ENCODE measurements around the gene SETMAR. TPM values are rescaled to one million over a fixed set of nuclear protein-coding genes. Genes with fewer than 3 reads are reported as not detected.

SETMAR gene
- total RNA-seq, 1 donor from 2014 or later: 14.6 TPM

DNA sequence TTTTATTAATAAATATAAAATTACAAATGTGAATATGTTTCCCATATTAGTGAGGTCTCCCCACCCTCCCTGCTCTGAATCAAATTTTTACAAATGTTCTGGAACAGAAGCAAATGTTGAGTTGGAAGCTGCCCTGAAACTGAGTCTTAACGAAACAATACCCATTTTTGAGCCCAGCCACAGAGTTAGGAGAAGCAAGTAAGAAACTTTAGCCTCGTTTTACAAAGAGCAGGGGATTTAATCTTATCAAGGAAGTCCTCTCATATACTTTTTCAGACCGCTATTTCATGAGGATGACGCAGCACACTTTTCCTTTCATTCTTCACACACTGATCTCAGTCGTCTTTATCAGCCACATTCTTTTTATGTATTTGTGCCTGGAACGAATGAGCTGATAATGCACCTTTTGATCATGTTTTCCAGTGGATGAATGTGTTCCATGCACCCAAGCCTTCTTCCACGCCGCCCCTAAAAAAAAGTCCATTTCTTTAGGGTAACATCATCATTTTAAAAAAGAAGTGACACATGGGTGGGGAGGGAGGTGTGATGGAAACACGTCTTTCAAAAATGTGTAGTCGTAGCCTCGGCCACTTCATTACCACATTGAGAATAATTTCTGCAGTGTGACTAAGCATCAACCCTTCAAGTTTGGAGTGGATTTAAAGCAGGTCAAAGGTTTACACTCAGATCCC lies 48.1 kb downstream of the SETMAR start:
- peaks cover 3% of the 10 kb centered on the region for H3K27me3 Mint-ChIP-seq (ENCODE audit: unreplicated experiment)
- no peaks in the 10 kb centered on the region for H3K9me3 Mint-ChIP-seq (ENCODE audit: unreplicated experiment)
- no peak overlapping the region for H3K27ac Mint-ChIP-seq (ENCODE audit: unreplicated experiment)
- H3K4me1 Mint-ChIP-seq (ENCODE audit: unreplicated experiment): peaks cover 3% of the 10 kb centered on the region
- no peak overlapping the region for H3K4me3 Mint-ChIP-seq (ENCODE audit: unreplicated experiment)
- no peaks in the 10 kb centered on the region for H3K36me3 Mint-ChIP-seq (ENCODE audit: unreplicated experiment)
- TF ChIP-seq, protein P1, sequence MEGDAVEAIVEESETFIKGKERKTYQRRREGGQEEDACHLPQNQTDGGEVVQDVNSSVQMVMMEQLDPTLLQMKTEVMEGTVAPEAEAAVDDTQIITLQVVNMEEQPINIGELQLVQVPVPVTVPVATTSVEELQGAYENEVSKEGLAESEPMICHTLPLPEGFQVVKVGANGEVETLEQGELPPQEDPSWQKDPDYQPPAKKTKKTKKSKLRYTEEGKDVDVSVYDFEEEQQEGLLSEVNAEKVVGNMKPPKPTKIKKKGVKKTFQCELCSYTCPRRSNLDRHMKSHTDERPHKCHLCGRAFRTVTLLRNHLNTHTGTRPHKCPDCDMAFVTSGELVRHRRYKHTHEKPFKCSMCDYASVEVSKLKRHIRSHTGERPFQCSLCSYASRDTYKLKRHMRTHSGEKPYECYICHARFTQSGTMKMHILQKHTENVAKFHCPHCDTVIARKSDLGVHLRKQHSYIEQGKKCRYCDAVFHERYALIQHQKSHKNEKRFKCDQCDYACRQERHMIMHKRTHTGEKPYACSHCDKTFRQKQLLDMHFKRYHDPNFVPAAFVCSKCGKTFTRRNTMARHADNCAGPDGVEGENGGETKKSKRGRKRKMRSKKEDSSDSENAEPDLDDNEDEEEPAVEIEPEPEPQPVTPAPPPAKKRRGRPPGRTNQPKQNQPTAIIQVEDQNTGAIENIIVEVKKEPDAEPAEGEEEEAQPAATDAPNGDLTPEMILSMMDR (IDR thresholded peaks at IDR 0.05): no peak
- no peak for DNase-seq (ENCODE audit: extremely low spot score, unreplicated experiment)

DNA sequence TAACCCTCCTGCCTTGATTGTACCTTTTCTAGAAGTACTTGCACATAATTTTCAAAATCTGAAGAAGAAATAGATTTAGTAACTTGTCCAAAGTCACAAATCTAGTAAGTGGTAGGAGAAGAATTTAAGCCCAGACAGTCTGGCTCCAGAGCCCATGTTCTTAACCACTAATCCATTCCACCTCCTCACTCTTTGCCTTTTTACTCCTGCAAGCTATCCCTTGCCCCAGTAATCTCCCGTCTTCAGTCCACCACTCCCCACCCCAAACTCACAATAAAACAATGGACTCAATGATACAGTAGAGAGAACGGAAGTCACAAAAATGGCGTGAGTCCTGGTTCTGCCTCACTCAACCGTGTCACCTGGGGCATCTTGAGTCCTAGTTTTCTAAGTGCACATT lies 48.7 kb downstream of the SETMAR start:
- no peaks in the 10 kb centered on the region for H3K9me3 Mint-ChIP-seq (ENCODE audit: unreplicated experiment)
- no peak overlapping the region for H3K4me3 Mint-ChIP-seq (ENCODE audit: unreplicated experiment)
- no peaks in the 10 kb centered on the region for H3K27me3 Mint-ChIP-seq (ENCODE audit: unreplicated experiment)
- H3K4me1 Mint-ChIP-seq (ENCODE audit: unreplicated experiment): peaks cover 3% of the 10 kb centered on the region
- no peak for DNase-seq (ENCODE audit: extremely low spot score, unreplicated experiment)
- TF ChIP-seq, protein P1 (IDR thresholded peaks at IDR 0.05): no peak
- no peaks in the 10 kb centered on the region for H3K36me3 Mint-ChIP-seq (ENCODE audit: unreplicated experiment)
- H3K27ac Mint-ChIP-seq (ENCODE audit: unreplicated experiment): no peak overlapping the region

DNA sequence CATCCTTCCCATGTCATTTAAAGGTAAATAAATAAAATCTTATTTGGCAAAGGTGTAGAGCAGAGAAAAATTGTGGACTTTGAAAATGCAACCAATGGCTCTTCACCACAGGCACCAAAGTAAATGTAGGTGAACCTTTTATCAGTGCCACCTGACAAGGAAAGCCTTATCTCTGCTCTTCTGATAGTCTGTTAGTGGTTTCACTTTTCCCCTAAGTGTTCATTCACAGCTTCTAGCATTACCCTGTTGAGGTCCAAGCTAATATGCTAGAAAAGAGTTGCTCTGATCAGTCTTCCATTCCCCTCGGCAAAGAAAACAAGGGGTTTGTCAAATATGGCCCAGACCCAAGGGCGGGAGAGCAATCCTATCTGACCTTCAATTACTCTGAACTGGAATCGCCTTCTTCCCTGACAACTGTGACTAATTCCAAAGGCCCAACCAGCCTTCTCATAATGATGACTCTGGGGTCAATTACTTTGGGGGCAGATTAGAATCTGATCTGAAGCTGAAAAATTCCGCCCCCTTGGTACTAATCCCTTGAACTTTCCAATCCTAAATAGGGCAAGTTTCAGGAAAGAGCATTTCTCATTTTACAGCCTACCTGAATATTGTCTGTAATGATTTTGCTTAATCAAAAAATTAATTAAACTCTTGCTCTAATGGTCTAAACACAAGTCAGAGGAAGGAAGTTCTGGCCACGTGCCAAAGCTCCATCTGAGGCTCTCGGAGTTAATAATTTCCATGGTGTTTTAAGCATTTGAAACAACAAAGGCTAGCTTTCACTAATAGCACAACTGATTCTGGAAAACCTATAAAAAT lies 52.4 kb downstream of the SETMAR start:
- Mint-ChIP-seq H3K27ac (ENCODE audit: unreplicated experiment) (no peak overlapping the region), H3K27me3 (ENCODE audit: unreplicated experiment) (no peaks in the 10 kb centered on the region), H3K4me1 (ENCODE audit: unreplicated experiment) (peaks cover 3% of the 10 kb centered on the region), H3K9me3 (ENCODE audit: unreplicated experiment) (no peaks in the 10 kb centered on the region), H3K36me3 (ENCODE audit: unreplicated experiment) (peaks cover 2% of the 10 kb centered on the region), H3K4me3 (ENCODE audit: unreplicated experiment) (no peak overlapping the region)
- TF ChIP-seq, protein P1 (IDR thresholded peaks at IDR 0.05): no peak
- DNase-seq (ENCODE audit: extremely low spot score, unreplicated experiment): no peak

DNA sequence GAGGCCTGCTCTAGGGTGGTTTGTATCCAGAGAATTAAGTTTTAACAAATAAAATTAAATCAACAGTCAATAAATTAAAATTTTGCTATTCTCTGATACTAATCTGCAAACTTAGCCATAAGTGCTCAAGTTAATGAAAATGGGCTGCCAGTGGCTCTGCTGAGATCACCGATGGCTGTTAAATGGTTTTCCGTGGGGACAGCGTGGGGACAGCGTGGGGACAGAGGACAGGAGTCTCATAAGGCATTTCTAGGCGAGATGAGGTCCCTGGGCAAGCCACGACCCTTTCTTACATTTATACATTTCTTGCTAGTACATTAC lies 53.0 kb downstream of the SETMAR start:
- no peaks in the 10 kb centered on the region for H3K9me3 Mint-ChIP-seq (ENCODE audit: unreplicated experiment)
- peaks cover 3% of the 10 kb centered on the region for H3K36me3 Mint-ChIP-seq (ENCODE audit: unreplicated experiment)
- TF ChIP-seq, protein P1 (IDR thresholded peaks at IDR 0.05): no peak
- H3K27ac Mint-ChIP-seq (ENCODE audit: unreplicated experiment): no peak overlapping the region
- no peak overlapping the region for H3K4me3 Mint-ChIP-seq (ENCODE audit: unreplicated experiment)
- no peaks in the 10 kb centered on the region for H3K27me3 Mint-ChIP-seq (ENCODE audit: unreplicated experiment)
- no peaks in the 10 kb centered on the region for H3K4me1 Mint-ChIP-seq (ENCODE audit: unreplicated experiment)
- no peak for DNase-seq (ENCODE audit: extremely low spot score, unreplicated experiment)
